HG03045 (cell line): ENCODE data around the gene BRME1.

Experiments used
- ATAC-seq: cut with Tn5 transposase; IDR thresholded peaks from one replicate; pipeline ENCODE4 v1.9.1; 2021; ENCODE audit warnings: mild to moderate bottlenecking, moderate library complexity; ENCODE audit not compliant: unreplicated experiment

Gene BRME1

GRCh38 chr19:13905634-13906520 is at the start of gene BRME1, which contains the start of gene CC2D1A:
Gene BRME1 (minus strand): TSS chr19:13906117. CDS start chr19:13904892, 1,225 bp downstream.
Gene CC2D1A (plus strand): TSS chr19:13906201. CDS start chr19:13906442, 241 bp downstream.
- peak; percentile 90 for ATAC-seq

- no peak for ATAC-seq
Observed at GRCh38 chr19:13954185-13954584, 48.3 kb upstream of the BRME1 start.

- ATAC-seq, result no peak
Observed at GRCh38 chr19:13952931-13953531, 47.1 kb upstream of the BRME1 start.

- peak; percentile 96 for ATAC-seq
Observed at GRCh38 chr19:13952154-13952930, 46.4 kb upstream of the BRME1 start, which contains the start of gene DCAF15. Gene DCAF15 (plus strand): TSS chr19:13952509. CDS start chr19:13952513, 4 bp downstream.

- peak; percentile 2 for ATAC-seq
Observed at GRCh38 chr19:13951799-13952153, 45.9 kb upstream of the BRME1 start.

- no peak for ATAC-seq
Observed at GRCh38 chr19:13951043-13951442, 45.1 kb upstream of the BRME1 start.

GRCh38 chr19:13946414-13946813 is 40.5 kb upstream of the BRME1 start:
- ATAC-seq, result no peak

- ATAC-seq, result no peak
Observed at GRCh38 chr19:13942023-13942684, 36.2 kb upstream of the BRME1 start.

GRCh38 chr19:13938301-13939064 is 32.6 kb upstream of the BRME1 start, which contains the start of gene PODNL1:
Gene PODNL1 (minus strand): TSS chr19:13938417. CDS start chr19:13938181, 236 bp downstream.
- ATAC-seq, result no peak

GRCh38 chr19:13937479-13938300 is 31.8 kb upstream of the BRME1 start:
- ATAC-seq, result no peak

GRCh38 chr19:13935765-13936510 is 30.0 kb upstream of the BRME1 start:
- ATAC-seq, result no peak

GRCh38 chr19:13934785-13935109 is 28.8 kb upstream of the BRME1 start:
- ATAC-seq, result no peak

GRCh38 chr19:13932911-13933393 is 27.0 kb upstream of the BRME1 start:
- no peak for ATAC-seq

GRCh38 chr19:13932149-13932637 is 26.3 kb upstream of the BRME1 start:
- ATAC-seq, result no peak

- ATAC-seq, result no peak
Observed at GRCh38 chr19:13931391-13932148, 25.7 kb upstream of the BRME1 start.

GRCh38 chr19:13930402-13930801 is 24.5 kb upstream of the BRME1 start:
- no peak for ATAC-seq

- no peak for ATAC-seq
Observed at GRCh38 chr19:13929956-13930355, 24.0 kb upstream of the BRME1 start.
